HG03469 (cell line): Measurements from ENCODE around the gene CFAP100.

ENCODE experiments used
- ATAC-seq: cut with Tn5 transposase; IDR thresholded peaks from one replicate; pipeline ENCODE4 v1.9.1; 2021; ENCODE audit warnings: mild to moderate bottlenecking, moderate library complexity, moderate number of reproducible peaks; ENCODE audit not compliant: unreplicated experiment

Gene CFAP100

DNA sequence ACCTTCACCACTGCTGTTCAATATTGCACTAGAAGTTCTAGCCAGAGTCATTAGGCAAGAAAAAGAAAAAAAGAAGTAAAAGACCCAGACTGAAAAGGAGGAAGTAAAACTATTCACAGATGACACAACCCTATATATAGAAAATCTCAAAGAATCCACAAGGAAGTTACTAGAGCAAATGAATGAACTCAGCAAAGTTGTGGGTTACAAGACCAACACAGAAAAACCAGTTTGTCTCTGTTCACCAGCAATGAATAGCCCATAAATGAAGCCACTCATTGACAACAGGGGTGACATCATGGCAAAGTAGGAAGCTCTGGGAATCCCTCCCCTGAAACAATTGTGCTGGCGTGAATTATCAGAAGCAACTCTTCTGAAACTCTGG is 4.6 kb downstream of the CFAP100 start:
- peak; percentile 48 for ATAC-seq

- no peak for ATAC-seq
These were observed 5.0 kb downstream of the CFAP100 start for GRCh38 chr3:126399756-126400155.

DNA sequence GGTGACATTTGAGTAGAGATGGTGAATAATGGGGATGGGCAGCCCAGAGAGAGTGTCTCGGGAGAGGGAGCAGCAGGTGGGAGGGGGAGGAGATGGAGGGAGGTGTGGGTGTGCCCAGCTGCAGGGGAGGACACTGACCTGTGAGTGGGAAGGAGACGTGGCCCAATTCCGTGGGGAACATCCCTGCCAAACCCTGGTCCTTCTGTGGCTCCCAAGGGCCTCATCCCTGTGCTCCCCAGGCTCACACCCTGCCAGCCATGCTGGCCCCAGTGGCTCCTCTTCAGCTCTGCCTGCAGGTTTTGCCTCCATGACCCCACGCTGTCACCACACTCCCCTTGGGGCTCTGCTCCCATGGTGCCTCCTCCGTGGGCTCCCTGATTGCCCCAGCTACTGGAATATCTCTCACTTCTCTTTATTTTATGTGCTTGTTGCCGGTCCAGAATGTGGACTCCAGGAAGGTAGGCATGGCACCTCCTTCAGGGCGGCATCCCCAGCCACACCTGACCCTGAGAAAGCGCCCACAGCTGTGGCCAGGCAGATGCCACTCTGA is 7.0 kb downstream of the CFAP100 start:
- no peak for ATAC-seq

DNA sequence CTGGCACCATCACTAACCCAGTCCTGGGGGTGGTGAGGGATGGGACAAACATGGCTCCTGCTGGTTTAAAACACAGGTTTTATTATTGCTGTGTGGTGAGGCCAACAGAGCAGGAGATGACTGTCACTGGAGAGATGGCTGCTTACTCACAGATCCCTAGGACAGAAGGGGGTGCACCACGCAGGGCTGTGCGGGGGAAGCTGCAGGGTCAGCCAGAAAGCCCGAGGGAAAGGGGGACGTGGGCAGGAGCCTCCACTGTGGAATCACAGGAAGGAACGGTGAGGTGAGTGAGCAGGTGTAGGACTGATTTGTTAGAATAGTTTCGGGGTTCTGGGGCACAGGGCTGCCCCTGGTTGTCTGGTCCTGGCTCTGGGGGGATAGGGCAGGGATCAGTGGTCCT is 7.5 kb downstream of the CFAP100 start:
- ATAC-seq = no peak

DNA sequence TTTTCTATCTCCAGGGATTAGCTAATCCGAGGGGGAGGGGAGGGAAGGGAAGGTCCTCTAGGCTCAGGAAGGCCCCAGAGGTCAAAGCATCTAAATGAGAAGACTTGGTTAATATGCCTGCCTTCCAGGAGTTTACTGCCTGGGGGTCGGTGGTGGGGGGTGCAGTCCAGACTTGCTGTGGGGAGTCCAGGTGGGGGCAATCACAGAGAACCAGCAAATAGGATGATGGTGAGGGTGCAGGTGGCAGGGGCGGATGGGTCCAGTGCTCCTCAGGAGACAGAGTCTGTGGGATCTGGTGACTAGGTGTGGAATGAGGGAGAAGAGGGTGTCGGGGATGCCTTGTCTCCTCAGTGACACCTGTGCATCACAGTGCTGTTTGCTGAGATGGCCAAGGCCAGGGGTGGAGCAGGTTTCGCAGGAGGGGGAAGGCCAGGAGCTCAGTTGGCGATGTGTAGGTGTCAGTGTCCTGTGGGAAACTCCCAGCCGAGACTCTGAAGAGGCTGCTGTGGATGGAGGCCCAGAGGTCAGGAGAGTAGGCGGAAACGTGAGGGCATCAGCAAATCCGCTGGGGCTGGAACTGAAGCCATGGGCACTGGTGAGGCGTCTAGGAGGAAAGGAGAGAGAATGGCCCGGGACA is 8.1 kb downstream of the CFAP100 start:
- ATAC-seq = no peak

DNA sequence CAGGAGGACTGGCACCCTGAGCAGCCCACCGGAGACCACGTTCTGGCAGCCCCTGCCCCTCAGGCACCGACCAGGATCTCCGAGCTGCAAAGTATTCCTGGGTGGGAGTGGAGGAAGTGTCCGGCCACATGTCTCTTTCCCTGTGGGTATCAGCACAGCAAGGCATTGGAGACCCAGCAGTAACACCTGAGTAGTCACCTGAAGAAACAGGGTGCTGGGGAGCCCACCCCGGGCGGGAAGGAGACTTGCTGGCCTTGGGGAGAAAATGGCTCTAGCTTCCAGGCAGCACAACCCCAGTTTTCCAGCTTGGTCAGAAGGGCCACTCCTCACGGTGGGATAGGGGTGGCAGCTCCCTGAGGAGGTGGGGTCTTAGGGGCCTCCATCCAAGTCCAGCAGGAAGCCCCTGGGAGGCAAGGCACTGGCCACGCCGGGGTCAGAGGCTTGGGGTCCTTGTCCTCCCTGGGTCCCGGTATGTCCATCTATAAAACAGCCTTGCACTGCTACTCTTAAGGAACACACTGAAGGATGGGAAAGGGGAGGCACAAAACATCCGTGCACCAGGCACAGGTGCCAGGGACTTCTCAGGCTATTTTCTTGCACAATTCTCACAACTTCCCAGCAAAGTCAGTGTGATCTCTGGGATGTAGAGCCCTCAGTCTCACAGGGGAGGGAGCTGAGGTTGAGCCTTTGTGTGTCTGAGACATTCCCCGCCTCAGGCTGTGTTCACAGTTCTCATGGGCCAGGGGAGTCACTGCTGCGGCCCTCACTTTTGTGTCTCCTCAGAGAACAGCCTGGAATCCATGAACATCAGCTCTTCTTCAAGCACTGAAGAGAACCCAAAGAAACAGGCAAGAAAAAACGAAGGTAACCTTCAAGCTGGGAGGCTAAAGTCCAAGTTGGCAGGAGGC is 11.9 kb downstream of the CFAP100 start:
- ATAC-seq = no peak

DNA sequence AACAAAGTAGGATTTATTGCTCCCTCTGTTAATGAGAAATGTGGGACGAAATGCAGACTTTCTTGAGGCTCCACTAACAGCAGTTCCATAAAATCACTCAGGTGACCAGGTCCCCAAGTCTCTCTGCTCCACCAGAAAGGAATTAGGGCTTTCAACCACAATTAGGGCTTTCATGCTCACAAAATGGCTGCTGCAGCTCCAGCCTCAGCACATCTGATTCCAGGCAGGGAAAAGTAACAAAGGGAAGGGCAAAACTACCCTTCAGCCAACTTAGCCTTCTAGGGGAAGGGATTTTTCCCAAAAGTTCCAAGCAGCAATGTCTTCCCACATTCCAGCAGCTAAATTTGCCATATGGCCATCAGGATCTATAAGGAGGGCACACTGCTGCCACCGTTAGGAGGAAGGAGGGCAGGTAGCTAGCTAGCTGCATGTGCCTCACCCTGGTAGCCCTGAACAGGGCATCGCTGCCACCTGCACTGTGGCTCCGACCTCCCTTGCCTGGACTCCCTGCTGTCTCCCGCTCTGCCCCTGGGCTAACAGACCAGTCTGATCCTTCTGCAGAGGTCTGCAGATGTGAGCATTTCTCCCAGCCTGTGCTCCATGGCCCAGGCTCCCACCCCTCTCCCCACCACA is 12.8 kb downstream of the CFAP100 start:
- ATAC-seq = no peak

DNA sequence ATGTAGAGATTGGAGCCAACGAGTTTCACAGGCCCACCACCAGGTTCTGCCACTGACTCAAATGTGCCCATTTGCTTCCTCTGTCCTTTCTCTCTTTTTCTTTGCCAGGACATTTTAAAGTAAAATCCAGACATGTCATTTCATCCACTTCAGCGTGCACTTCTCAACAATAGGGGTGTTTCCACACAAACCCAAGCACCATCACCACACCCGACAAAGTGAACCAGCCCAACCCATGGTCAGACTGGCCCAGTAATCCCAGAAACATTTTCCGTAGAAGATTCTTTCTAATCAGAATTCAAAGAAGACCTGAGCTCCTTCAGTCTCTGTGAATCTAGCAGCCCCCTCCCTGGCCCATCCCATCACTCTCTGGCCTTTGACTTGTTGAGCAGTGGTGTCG is 13.4 kb downstream of the CFAP100 start:
- ATAC-seq = no peak

GRCh38 chr3:126412841-126413692 is 18.4 kb downstream of the CFAP100 start:
- no peak for ATAC-seq

DNA sequence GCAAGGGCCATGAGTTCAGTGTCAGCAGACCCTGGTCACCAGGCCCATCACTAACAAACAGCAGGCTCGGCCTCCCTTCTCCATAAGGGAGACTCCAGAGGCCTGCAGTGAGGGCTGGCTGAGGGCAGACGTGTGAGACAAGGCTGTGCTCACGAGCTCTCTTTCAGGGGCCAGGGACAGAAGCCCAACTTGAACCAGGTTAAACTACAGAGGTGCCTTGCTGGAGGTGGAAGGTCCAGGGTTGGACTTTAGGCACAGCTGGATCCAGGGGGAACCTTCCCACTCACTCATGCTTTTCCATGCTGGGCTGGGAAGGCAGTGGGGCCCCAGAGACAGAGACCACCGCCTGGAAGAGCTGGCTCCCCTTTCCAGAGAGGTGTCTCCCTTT is 19.0 kb downstream of the CFAP100 start:
- no peak for ATAC-seq

DNA sequence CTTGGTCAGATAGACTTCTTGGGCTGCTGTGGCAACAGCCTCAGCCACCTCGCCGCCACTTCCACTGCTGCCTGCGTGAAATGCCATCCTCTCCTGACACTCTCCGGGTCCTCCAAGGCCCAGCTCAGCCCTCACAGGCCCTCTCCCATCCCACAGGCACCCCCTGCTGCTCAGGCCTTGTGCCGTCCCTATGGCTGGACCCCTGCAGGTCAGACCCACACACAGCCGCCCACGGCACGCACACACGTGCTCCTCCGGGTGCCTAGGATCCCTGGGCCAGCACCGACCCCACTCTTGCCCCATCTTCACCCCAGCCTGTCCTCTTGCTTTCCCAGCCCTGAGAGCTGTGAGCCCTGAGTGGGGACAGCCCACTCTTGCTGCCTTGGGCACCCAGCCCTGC is 19.7 kb downstream of the CFAP100 start:
- no peak for ATAC-seq

- ATAC-seq = no peak
These were observed 20.4 kb downstream of the CFAP100 start for GRCh38 chr3:126414961-126415660.

DNA sequence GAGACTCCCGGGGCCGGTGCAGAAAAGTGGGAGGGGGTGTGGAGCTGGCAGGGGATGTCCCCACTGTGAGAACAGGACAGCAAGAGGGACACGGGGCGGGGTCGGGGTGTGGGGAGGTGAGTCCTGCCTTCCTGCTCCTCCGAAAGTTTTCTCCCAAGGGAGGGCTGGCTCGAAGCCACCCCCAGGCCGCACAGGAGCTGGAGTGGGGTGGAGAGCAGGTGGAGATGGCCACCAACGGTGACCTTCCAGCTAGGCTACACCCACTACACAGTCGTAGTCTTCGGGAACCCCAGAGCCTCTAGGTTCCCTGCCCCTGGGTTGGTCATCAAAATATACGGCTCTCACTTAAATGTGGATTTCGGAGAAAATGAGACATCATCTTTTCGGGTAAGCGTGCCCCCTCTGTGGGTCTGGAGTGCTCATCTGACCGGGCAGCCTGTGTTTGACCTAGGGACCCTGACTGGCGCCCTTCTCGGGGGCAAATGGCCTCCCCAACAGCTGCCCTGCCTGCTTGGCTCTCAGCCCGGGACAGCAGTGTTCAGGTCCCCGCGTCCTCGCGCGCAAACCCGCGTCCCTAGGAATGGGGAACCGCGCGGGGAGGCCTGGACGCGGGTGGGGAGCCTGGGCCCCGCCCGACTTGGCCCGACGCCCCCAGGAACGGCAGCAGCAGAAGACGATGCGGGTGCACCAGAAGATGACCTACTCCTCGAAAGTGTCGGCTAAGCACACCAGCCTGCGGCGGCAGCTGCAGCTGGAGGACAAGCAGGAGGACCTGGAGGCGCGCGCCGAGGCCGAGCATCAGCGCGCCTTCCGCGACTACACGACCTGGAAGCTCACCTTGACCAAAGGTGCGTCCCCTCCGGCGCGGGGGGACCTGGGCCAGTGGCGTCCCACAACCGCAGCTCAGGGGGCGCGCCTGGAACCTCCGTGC is 21.2 kb downstream of the CFAP100 start:
- ATAC-seq = no peak

DNA sequence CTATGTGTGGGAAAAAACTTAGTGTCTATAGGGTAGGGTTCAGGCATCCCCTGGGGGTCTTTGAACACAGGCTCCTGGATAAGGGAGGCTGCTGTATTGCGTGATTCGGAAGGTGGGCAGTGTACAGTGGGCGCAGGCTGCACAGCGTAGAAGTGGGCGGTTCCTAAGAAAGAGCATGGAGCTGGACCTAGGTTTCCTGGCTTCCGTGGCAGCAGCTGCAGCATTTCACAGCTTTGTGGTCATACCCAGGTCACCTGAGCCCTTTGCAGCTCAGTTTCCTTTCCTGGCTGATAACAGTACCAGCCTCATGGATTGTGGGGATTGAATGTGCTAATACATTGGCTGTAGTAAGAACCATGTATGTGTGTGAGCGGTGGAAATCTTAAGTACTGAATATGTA is 22.2 kb downstream of the CFAP100 start:
- no peak for ATAC-seq

- ATAC-seq = no peak
These were observed 22.8 kb downstream of the CFAP100 start for GRCh38 chr3:126417515-126417914.

DNA sequence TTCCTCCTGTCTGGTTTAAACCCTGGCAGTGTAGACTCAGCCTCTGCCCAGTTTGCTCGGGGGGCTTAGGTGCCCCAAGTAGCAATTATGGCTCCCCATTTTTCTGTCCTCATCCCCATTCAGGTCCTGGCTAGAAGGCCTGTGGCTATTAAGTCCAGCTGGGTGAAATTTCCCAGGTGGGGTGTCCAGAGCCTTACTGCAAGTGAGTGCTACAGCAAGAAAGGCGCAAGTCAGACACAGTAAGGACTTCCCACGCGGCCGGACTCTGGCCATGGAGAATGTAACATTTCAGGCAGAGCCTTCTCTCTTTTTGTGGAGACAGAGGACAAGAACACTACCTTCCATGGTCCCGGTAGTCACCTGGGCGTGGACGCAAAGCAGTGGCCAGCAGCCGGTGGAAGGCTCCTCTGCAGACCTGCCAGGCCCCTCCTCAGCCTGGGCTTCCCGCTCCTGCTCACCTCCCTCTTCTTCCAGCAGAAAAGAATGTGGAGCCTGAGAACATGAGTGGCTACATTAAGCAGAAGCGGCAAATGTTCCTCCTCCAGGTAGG is 23.3 kb downstream of the CFAP100 start:
- ATAC-seq = no peak

DNA sequence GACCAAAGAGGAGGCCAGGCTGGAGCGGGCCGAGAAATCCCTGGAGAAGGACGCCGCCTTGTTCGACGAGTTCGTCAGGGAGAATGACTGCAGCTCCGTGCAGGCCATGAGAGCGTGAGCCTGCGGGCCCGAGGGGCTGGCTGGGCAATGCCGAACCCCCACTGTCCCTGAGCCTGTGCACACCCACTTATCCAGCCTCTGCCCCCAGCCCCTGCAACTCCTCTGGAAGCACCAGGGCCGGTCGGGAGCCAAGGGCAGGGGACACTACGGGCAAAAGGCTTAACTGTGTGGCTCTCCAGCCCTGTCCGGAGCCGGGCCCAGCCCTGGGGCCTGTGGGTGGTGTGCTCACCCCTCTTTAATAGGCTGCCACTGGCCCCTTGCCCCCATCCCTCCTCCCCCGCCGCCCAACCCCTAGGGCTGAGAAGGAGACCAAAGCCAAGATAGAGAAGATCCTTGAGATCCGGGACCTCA is 24.0 kb downstream of the CFAP100 start:
- ATAC-seq = no peak

DNA sequence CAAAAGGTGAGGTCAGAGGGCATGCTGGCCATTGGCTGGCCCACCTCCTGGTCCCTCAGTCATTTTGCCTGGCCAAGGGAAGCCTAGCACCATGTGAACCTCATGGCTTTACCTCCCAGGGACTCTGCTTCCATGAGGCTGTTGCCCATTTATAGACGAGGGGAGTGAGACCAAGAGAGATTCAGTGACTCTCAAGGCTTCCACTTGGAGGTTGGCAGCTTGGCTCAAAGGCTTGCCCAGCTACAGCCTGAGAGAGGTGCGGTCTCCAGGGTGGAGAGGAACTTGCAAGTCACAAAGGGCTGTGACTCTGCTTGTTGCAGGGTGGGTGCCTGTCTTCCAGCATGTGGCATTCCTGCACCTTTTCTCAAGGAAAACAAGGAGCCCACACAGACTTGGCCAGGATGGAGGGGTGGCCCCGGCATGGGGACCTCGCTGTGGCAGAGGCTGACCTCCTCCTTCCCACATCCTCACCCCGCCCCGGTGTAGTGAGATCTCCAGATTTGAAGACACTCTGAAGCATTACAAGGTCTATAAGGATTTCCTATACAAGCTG is 24.5 kb downstream of the CFAP100 start:
- no peak for ATAC-seq
